GM23248 (cell line): ENCODE measurements around the gene COMMD7.

Experiments used
- EZH2 ChIP-seq: fragments of 200-600 bp; sonication (generic); IDR thresholded peaks from 2 replicates; pipeline ENCODE4 v1.6.1; 2018; ENCODE audit warnings: antibody characterized with exemption, mild to moderate bottlenecking; ENCODE audit not compliant: insufficient read depth, poor library complexity, severe bottlenecking
- EZH2phosphoT487 ChIP-seq: fragments of 200-600 bp; sonication (generic); IDR thresholded peaks from 2 replicates; pipeline ENCODE4 v1.6.1; 2018; ENCODE audit warnings: antibody characterized with exemption, moderate library complexity, mild to moderate bottlenecking, low read depth; ENCODE audit not compliant: insufficient read depth

DNA sequence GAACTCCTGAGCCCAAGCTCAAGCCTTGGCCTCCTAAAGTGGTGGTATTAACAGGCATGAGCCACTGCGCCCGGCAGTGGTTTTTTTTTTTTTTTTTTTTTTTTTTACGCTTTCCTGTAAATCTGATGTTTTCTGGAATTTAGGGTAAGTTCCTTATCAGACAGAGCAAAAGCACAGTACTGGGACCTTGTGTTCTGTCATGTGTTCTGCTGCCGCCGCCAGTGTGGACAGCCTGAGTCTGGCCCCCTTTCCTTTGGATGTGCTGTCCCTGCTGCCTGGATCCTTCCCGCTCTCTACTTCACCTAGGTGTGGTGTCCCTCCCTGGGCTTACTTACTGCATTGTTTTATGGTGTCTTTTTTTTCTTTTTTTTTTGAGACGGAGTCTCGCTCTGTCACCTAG is 30.6 kb upstream of the COMMD7 start:
- TF ChIP-seq EZH2 (no peak), EZH2phosphoT487 (no peak)
